HepG2 (cell line): ENCODE measurements around the gene PAXX. TPM values are rescaled to one million over a fixed set of nuclear protein-coding genes. Genes with fewer than 3 reads are reported as not detected.

ENCODE experiments used
- CENPT ChIP-seq: sonication (generic); formaldehyde crosslinking; IDR thresholded peaks from 2 replicates; pipeline ENCODE4 v1.8.0; 2022; ENCODE audit warnings: low read depth, mild to moderate bottlenecking, moderate library complexity, missing genetic modification reagents
- E2F5 ChIP-seq: sonication (generic); formaldehyde crosslinking; conservative IDR thresholded peaks from 2 replicates; pipeline ENCODE4 v1.4.0; 2020; ENCODE audit warnings: missing genetic modification reagents
- ISL2 ChIP-seq: sonication (generic); formaldehyde crosslinking; IDR thresholded peaks from 2 replicates; pipeline ENCODE4 v1.5.0; 2020; ENCODE audit warnings: missing genetic modification reagents
- MAFK ChIP-seq, 2 experiments: IDR thresholded peaks in 1 of 2; conservative IDR thresholded peaks in 1 of 2; 2 replicates each; pipeline ENCODE4 v1.6.1; 2011; ENCODE audit warnings: improper control_type of control experiment in 2 of 2, low read length in 2 of 2
- TAF1 ChIP-seq: sonication (generic); formaldehyde crosslinking; IDR thresholded peaks from 2 replicates; pipeline ENCODE4 v1.4.0; 2020; ENCODE audit warnings: missing genetic modification reagents
- TERF1 ChIP-seq: sonication (generic); formaldehyde crosslinking; IDR thresholded peaks from 2 replicates; pipeline ENCODE4 v1.8.0; 2022; ENCODE audit warnings: mild to moderate bottlenecking, missing genetic modification reagents, moderate library complexity
- ZBED4 ChIP-seq: sonication (generic); formaldehyde crosslinking; IDR thresholded peaks from 2 replicates; pipeline ENCODE4 v1.4.0; 2020; ENCODE audit warnings: missing genetic modification reagents, borderline replicate concordance
- ZHX2 ChIP-seq, 2 experiments: sonication (generic) in 1 of 2; formaldehyde crosslinking in 1 of 2; IDR thresholded peaks; 2 replicates each; pipeline versions ENCODE4 v1.6.1 to v1.9.0; 2014 to 2022; ENCODE audit warnings: antibody characterized with exemption in 1 of 2, borderline replicate concordance in 1 of 2, inconsistent platforms in 1 of 2, low read depth in 1 of 2, missing genetic modification reagents in 1 of 2
- ZNF552 ChIP-seq: sonication (generic); formaldehyde crosslinking; IDR thresholded peaks from 2 replicates; pipeline ENCODE4 v1.9.0; 2022; ENCODE audit warnings: missing genetic modification reagents, mild to moderate bottlenecking, borderline replicate concordance
- ZSCAN5A ChIP-seq: sonication (generic); formaldehyde crosslinking; IDR thresholded peaks from 2 replicates; pipeline ENCODE4 v1.8.0; 2022; ENCODE audit warnings: mild to moderate bottlenecking, missing genetic modification reagents, borderline replicate concordance
- polyA plus RNA-seq, 8 experiments: library from polyadenylated mRNA; depleted of rRNA in 3 of 8; stranded (reverse) in 7 of 8; unstranded in 1 of 8; fragments of >200 nt; fragmentation: Illumina TruSeq in 4 of 8; extraction: Trizol in 4 of 8; gene quantifications; 2 replicates each; pipeline versions ENCODE4 v1.2.1 to v1.2.3, GENCODE V29; 2011 to 2016; ENCODE audit warnings: low read depth in 4 of 8, missing spikeins in 1 of 8, mixed read lengths in 1 of 8; ENCODE audit not compliant: insufficient read depth in 1 of 8
- total RNA-seq, 5 experiments: library from RNA; depleted of rRNA; stranded (reverse); fragments of >200 nt; fragmentation: Illumina TruSeq; extraction: Trizol; gene quantifications; 2 replicates each; pipeline ENCODE4 v1.2.3, GENCODE V29; 2016; ENCODE audit warnings: low read depth in 1 of 5

The PAXX gene
- total and polyA plus RNA-seq, 2 of the 13 experiments (the other 11 are each of a cell fraction or from before 2014, with no cell fraction given), result 14.0 to 31.9 TPM

GRCh38 chr9:136949817-136950655, 42.2 kb upstream of the PAXX start (continued):
- no peak for TF ChIP-seq ZHX2 (IDR thresholded peaks at IDR 0.05; ENCODE audit: low read depth)
- TF ChIP-seq ZHX2 (CRISPR knock-in tag; IDR thresholded peaks at IDR 0.05; ENCODE audit: borderline replicate concordance), result no peak
- no peak for TF ChIP-seq E2F5 (CRISPR knock-in tag)
- TF ChIP-seq MAFK (conservative IDR thresholded peaks at IDR 0.05 in 1 of 2, IDR thresholded peaks at IDR 0.05 in 1 of 2; ENCODE audit: low read length in 2 of 2), result no peak
- no peak for TF ChIP-seq ZSCAN5A (CRISPR knock-in tag)
- peak; percentile 60; the same call in 1 of the 2 replicates for TF ChIP-seq ZNF552 (CRISPR knock-in tag)
- peak; percentile 39; the same call in 1 of the 2 replicates for TF ChIP-seq CENPT (CRISPR knock-in tag)
- TF ChIP-seq ZBED4, result peak; percentile 96
- no peak for TF ChIP-seq TERF1 (CRISPR knock-in tag)
- TF ChIP-seq ISL2 (CRISPR knock-in tag), result no peak
- TF ChIP-seq TAF1 (CRISPR knock-in tag), result peak; percentile 87
